NCI-H2227 (cell line): ENCODE results near the gene MRPL37.

Source experiments
- DNase-seq: peaks from one replicate; lab custom pipeline; 2025; ENCODE audit not compliant: unreplicated experiment; lab: John Stamatoyannopoulos, UW

MRPL37 gene

GRCh38 chr1:54239631-54240031, 39.7 kb downstream of the MRPL37 start:
- DNase-seq: no peak

DNA sequence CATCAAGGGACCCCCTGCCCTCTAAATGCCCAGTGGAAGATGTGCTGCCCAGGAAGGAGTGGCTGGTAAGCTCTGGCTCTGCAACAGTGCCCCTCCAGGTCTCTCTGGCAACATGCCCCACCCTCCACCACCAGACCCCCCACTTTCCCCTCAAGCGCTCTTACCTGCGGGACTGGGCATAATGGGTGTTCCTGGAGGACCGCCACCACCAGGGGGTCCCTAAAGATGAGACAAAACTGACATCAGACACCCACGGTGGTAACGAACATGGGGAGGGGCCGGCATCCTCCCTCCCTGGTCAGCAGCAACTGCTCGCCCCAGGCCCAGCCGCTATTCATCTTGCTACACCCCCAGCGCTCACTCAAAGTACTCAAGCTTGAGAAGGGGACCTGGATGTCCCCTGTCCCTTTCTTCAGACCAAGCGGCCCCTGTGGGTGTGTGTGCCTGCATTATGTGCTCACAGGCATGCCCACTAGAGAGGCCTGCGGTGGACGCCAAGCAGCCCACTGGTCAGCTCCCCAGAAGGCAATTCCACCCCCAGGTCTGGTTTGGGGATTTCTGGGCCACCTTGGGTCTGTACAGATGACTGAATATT, 40.9 kb downstream of the MRPL37 start:
- no peak for DNase-seq

DNA sequence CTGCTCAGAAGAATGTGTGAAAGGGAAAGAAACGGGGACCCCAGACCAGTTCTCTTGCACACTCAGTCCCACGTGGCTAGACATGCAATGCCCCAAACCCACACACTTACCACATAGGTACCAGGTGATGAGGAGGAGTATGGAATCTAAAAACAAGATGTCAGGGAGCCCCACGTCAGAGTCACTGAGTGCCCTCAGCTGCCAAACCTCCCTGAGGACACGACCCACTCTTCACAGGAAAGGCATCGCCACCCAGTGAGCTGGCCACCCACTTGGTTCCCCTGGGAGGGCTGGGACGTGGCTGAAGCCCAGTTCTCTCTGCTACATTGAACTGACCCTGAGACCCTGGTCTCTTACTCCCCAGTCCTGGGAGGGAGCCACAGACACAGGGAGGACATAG, 41.4 kb downstream of the MRPL37 start:
- DNase-seq: no peak

DNA sequence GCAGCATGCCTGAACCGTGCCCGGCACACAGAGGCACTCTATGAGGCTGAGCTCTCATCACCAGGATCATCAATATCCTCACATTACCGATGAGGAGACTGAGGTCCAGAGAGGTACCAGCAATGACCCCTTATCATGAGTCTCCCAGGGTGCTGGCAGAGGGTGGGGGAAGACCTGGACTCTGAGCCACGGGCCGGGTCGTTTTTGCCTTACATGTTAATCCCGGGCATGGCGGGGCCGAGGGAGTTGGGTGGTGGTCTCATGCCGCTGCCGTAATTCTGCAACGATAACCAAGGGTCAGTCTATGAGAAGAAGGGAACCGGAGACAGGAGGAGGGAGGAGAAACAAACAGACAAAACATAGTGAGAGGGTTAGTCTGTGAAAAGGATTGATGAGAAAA, 43.1 kb downstream of the MRPL37 start:
- no peak for DNase-seq

DNA sequence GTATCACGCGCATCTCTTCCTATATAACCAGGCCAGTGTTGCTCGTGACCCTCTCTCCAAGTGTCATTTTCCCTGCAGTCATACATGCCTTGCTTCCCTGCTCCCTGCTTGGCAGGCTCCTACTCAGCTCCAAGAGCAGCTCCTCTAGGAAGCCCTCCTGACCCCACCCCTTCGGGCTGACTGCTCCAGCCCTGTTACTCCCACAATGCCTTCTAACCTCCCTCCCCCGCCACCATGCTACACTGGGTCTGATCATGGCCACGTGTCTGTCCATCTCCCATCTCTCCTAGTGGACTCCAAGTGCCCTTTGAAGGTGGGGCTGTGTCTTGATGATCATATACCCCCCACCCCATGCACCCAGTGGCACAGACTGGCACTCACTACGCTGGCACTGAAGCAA, 44.7 kb downstream of the MRPL37 start:
- DNase-seq: no peak

- DNase-seq: no peak
Observed at GRCh38 chr1:54245501-54245900, 45.5 kb downstream of the MRPL37 start.

GRCh38 chr1:54246116-54246721, 46.3 kb downstream of the MRPL37 start:
- no peak for DNase-seq

DNA sequence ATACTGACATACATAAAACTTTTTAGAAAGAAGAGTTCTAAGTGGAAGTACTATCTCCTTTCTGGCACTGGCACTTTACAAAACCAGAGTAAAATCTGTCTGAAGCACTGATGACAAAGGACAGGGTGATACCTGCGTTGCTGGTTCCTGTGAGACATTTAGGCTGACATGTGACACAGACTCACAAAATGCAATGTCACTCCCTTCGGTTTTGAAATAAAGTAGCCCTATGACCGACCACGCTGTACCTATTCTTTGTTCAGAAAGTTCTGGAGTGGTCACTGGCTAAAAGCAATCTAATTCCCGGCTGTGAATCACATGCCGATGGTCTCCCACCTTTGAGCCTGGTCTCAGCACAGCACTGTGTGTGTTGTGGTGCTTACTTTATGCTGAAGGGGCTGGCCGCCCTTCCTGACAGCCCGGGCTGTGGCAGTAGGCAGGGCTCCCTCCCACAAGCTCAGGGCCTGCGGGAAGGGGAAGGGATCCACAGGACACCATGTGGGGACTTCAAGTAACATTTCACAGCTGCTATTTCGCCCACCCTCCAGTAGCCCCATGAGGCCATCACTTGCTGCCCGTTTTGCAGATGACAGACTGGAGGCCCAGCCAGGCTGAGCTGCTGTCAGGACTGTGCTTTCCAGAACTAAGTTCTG, 48.0 kb downstream of the MRPL37 start:
- DNase-seq: no peak

- DNase-seq: no peak
Observed at GRCh38 chr1:54248966-54249365, 49.0 kb downstream of the MRPL37 start.

DNA sequence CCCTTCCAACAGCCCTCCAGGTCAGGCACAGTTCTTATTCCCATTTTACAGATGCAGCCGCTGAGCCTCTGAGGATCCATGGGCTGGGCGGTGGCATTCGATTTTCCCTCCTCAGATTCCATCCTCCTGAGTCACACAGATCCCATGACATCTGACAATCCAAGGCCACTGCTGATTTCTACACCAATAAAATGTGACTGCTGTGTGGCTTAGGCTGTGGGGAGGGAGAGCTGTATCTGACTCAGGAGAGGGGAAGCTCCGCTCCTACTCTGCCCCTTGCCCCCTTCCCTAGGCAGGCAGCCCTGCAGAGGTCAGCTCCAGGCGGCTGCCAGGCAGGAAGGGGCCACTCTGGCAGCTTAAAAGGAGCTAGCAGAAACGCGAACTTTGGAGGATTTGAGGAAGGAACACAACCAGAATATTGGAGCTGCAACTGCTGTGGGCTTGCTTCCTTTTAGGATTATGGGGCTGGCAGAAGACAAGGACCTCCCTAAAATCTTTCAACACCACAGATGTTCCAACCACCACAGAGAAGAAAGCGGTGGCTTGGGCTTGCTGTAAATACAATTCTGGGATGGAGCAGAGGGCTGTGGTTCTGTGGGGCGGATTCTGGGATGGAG, 50.0 kb downstream of the MRPL37 start:
- no peak for DNase-seq

DNA sequence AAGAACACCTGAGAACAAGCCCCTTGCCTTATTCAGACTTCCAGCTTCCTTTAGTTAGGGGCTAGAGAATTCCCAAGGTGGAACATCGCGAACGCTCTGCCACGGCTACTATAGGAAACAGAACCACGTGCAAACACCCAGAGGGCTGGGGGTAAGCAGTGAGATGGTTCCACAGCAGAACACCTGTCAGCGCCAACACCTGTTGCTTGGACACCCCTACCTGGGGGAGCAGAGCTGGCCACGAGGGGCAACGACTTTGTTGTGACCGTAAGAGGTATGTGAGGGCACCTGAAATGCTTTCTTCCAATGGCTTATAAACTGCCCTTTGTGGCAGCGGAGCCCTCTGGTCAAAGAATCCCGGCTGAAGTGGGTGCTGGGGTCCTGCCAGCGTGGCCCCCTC, 50.7 kb downstream of the MRPL37 start:
- no peak for DNase-seq

DNA sequence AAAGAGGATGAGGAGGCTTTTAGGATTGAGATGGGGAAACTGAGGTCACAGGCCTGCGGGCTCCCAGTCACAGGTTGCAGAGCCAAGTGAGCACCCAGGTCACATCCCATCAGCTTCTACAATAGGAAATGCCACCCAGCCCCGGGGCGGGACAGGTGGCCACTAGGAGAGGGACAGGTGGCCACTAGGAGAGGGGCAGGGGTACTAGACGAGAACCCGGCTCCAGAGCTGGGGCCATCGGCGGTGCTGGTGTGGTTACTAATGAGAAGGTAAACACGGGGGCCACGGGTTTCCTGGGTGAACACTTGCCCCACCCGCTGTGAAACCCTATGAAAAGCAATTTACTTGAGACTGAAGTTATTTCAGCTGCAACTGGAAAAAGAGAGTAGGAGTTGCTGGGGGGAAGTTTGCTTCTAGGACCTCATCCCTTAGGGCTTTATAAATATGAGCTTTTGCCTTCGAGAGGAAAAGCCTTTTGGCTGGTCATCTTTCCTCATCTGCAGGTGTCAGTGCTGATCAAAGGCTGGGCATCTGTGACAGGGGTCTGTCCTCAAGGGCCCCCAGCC, 52.5 kb downstream of the MRPL37 start:
- no peak for DNase-seq

- DNase-seq: no peak
Observed at GRCh38 chr1:54253480-54253879, 53.5 kb downstream of the MRPL37 start.

DNA sequence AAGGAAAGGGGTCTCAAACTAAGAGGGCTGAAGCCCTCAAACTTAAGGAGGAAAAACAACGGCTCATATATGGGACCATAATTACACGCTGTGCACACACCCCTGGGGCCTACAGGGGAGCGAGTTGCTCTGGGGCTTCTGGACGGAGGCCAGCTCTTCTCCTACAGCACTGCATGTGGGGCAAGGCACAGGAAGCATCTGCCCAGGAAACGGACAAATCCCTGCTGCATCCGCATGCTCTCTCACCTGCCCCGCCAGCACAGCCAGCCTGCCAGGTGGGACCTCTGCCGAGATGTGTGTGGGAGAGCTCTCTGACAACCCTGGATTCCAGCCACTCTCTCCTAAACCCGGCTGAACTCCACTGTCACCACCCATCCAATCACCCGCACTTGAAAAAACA, 54.1 kb downstream of the MRPL37 start:
- peak; percentile 26 for DNase-seq

DNA sequence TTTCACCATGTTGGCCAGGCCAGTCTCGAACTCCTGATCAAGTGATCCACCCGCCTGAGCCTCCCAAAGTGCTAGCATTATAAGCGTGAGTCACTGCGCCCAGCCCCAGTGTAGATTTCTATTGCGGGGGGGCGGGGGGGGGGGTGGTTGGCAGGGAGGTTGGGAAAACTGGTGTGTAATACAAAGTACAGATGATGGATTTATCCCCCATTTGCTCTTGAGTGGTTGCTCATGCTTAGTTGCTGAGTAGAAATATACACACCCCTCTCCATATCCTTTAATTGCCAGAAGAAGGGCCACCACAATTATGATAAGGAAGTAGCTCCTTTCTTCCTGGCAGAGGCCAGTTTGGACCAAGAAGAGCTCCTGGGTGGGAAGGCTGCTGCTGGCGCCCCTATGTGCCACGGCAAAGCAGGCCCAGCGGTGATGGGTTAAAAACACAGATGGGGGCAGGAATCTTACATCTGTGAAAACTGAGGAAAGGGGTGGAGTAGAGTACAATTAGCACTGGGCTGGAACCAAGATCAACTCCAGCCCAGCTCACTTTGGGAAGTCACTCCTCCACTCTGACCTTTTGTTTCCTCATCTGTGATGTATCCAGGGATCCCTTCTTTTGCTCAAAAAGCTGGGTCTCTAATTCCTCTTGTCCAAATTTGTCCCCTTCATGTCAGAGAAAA, 55.2 kb downstream of the MRPL37 start:
- no peak for DNase-seq

DNA sequence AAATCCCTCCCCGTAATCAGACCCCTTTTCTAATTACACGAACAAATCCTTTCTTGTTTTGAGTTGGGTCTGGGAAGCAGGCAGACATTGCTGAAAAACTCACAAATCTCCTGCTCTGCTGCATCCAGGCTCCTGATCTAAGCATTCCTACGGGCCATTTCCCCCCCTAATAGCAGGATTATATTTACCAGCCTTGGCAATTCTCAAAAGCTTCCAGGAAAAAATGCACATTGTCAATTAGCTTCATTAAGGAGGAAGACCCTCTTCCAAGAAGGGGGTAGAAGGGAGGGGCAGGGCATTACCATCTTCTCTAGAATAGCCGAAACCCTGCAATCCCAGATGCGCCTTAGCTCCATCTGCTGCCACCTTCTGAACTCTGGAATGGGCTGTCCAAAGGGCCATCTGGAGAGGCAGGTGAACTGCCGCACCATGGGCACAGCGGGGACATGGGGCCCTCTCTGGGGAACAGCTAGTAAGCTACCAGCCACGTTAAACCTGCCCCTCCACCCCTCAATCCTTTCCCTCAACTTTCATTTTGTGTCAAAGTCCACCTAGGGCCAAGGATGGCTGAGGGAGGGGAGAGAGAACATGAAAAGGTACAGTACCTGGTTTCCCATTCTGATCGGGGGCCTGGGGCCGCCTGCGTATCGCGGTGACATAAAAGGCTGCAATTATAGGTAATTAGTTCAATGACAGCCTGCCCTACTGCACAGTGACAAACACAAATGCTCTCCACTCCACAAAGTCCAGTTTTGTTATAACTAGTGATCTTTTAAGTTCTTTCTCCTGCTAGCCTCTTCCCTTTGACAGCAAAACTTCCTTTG, 56.8 kb downstream of the MRPL37 start:
- DNase-seq: peak; percentile 47

DNA sequence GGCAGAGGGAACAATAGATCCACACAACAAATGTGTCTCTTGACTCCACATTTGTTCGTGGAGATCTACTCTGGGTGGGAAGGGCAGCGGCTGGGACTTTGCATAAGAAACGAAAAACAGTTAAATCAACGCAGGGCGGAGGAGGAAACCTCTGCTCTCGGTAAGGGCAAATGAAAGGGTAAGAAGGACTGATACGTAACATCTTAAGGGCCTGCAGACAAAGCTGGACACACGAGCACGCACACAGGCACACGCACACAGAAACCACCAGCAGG, 57.3 kb downstream of the MRPL37 start:
- no peak for DNase-seq

GRCh38 chr1:54257876-54258275, 57.9 kb downstream of the MRPL37 start:
- DNase-seq: no peak

DNA sequence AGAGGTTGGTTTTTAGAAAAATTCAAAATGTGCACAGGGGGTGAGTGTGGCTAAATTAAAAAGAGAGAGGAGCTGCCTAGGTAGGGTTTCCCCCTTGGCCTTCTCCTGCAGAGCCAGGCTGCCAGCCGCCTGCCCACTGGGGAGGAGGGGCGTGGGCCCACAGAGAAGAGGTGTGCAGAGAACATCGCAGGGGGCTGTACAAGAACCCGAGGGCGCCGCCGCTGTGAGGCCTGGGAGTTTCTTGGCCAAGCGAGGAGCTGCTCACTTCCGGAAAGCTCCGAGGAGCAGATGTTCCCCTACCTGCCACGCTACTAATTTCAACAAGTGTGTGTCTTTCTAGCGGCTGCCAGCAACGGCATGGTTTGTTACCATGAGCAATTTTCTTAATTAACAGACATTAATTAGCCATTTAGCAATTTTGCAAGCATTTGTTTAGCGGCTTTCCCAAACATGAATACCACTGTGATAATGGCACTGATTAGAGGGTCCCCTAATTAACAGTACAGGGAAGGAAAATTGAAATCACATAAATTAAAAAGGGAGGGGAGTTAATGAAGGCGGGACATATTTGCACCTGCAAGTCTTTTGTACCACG, 59.7 kb downstream of the MRPL37 start:
- DNase-seq: peak; percentile 47

DNA sequence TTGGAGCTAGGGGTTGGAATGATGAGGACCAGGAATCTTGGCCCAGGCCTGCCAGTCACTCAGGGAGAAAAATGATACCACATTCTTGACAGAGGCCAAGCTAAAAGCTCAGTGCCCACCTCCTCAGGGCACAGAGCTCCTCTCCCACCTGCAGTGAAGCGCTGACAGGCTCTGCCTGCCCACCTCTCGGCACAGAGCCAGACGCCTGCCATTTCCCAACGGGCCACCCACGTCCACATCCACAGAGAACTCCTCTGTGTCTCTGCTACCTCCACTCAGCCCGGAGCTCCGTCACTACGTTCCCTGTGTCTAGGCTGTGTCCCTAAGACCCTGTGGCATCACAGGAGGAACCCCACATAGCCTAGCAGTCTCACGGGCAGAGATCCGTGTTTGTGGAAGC, 60.8 kb downstream of the MRPL37 start:
- DNase-seq: no peak
